Endothelial cell of umbilical vein (primary cell): Measurements from ENCODE around the gene ZDHHC6. TPM values are rescaled to one million over a fixed set of nuclear protein-coding genes. Genes with fewer than 3 reads are reported as not detected.

ENCODE experiments used
- BruUV-seq: library from RNA; stranded (reverse); fragments of 400-500 nt; replicated peaks from 2 replicates; lab custom pipeline; 2021; lab: Mats Ljungman, UMichigan
- CTCF ChIA-PET: fragments of 300-600, 350-600 bp; sonication (Branson Sonifier 250); formaldehyde crosslinking; loops from one replicate; lab custom pipeline; 2021; ENCODE audit warnings: antibody characterized with exemption, inconsistent platforms; lab: Charles Lee
- POLR2A ChIA-PET: fragments of 300-600, 350-600 bp; sonication (Branson Sonifier 250); formaldehyde crosslinking; loops from one replicate; lab custom pipeline; 2021; ENCODE audit warnings: antibody characterized with exemption, inconsistent platforms; lab: Charles Lee
- DNase-seq: peaks from one replicate; pipeline ENCODE4 v3.0.0-alpha.2; 2011; ENCODE audit warnings: low read depth, low spot score
- FAIRE-seq: peaks from 2 replicates; lab custom pipeline; 2011; peaks lifted over from hg19 to GRCh38; lab: Jason Lieb, UNC
- H2AFZ ChIP-seq: 2 replicates; pipeline ENCODE4 v1.6.0; 2012; ENCODE audit warnings: low read depth, low read length, control low read depth, inconsistent platforms
- H3K27ac ChIP-seq: 2 replicates; pipeline ENCODE4 v1.5.1; 2011; ENCODE audit warnings: low read depth, mild to moderate bottlenecking, control low read depth, low read length, moderate library complexity; ENCODE audit not compliant: insufficient read depth
- H3K27me3 ChIP-seq, 2 experiments: 2 replicates each; pipeline versions ENCODE4 v1.6.0 to v1.6.1; 2011; ENCODE audit warnings: low read length in 2 of 2, mixed read lengths in 1 of 2; ENCODE audit not compliant: control insufficient read depth in 2 of 2, insufficient read depth in 2 of 2
- H3K36me3 ChIP-seq, 2 experiments: 2 replicates in 1 of 2; 3 replicates in 1 of 2; pipeline ENCODE4 v1.5.1; 2011; ENCODE audit warnings: low read length in 2 of 2, mild to moderate bottlenecking in 1 of 2, moderate library complexity in 1 of 2; ENCODE audit not compliant: control insufficient read depth in 2 of 2, insufficient read depth in 2 of 2; ENCODE audit errors: extremely low read depth in 1 of 2
- H3K4me1 ChIP-seq: 3 replicates; pipeline ENCODE4 v1.5.1; 2011; ENCODE audit warnings: mild to moderate bottlenecking, low read length; ENCODE audit not compliant: control insufficient read depth, insufficient read depth; ENCODE audit errors: extremely low read depth
- H3K4me2 ChIP-seq: 2 replicates; pipeline ENCODE4 v1.6.1; 2011; ENCODE audit warnings: low read length, control low read depth, mixed read lengths; ENCODE audit not compliant: insufficient read depth
- H3K4me3 ChIP-seq, 3 experiments: fragments of 200-600 bp in 1 of 3; sonication (generic), shearing (Covaris generic) in 1 of 3; replicated peaks in 1 of 3; 2 replicates each; pipeline ENCODE4 v1.5.1; 2011 to 2016; ENCODE audit warnings: control low read depth in 3 of 3, low read length in 3 of 3, mild to moderate bottlenecking in 2 of 3, inconsistent platforms in 1 of 3, low read depth in 1 of 3, moderate library complexity in 1 of 3; ENCODE audit not compliant: insufficient read depth in 1 of 3
- H3K79me2 ChIP-seq: 2 replicates; pipeline ENCODE4 v1.6.0; 2012; ENCODE audit warnings: low read length, inconsistent platforms; ENCODE audit not compliant: control insufficient read depth, insufficient read depth
- H3K9ac ChIP-seq: replicated peaks from 2 replicates; pipeline ENCODE3; 2011; ENCODE audit warnings: low read length, control low read depth; ENCODE audit not compliant: insufficient read depth; ENCODE audit errors: extremely low read depth
- H3K9me1 ChIP-seq: replicated peaks from 3 replicates; pipeline ENCODE4 v1.6.0; 2011; ENCODE audit warnings: mild to moderate bottlenecking, low read length; ENCODE audit not compliant: control insufficient read depth, insufficient read depth; ENCODE audit errors: extremely low read depth
- H3K9me3 ChIP-seq: replicated peaks from 2 replicates; pipeline ENCODE4 v1.5.1; 2012; ENCODE audit warnings: low read length, inconsistent platforms; ENCODE audit not compliant: control insufficient read depth, insufficient read depth
- H4K20me1 ChIP-seq: replicated peaks from 2 replicates; pipeline ENCODE3; 2011; ENCODE audit warnings: mild to moderate bottlenecking, low read length; ENCODE audit not compliant: control insufficient read depth, insufficient read depth; ENCODE audit errors: extremely low read depth
- CTCF ChIP-seq, 2 donors: IDR thresholded peaks; 1 replicate in 1 of 2; 2 replicates in 1 of 2; pipeline ENCODE4 v1.5.1; 2011; ENCODE audit warnings: low read length in 2 of 2, mild to moderate bottlenecking in 2 of 2, moderate library complexity in 2 of 2, control low read depth in 1 of 2, inconsistent platforms in 1 of 2, low read depth in 1 of 2; ENCODE audit not compliant: insufficient read depth in 1 of 2; ENCODE audit errors: extremely low read depth in 1 of 2
- EZH2 ChIP-seq: IDR thresholded peaks from 2 replicates; pipeline ENCODE4 v1.6.1; 2012; ENCODE audit warnings: borderline replicate concordance, low read depth, mild to moderate bottlenecking, moderate library complexity, low read length, inconsistent platforms; ENCODE audit not compliant: severe bottlenecking
- FOS ChIP-seq: IDR thresholded peaks from 2 replicates; pipeline ENCODE4 v1.6.1; 2011; ENCODE audit warnings: mild to moderate bottlenecking, low read length, moderate library complexity, borderline replicate concordance; ENCODE audit not compliant: insufficient read depth
- GATA2 ChIP-seq: IDR thresholded peaks from 2 replicates; pipeline ENCODE4 v1.7.0; 2011; ENCODE audit warnings: low read depth, mild to moderate bottlenecking, moderate library complexity, mixed read lengths, low read length; ENCODE audit not compliant: insufficient read length, insufficient read depth
- JUN ChIP-seq: IDR thresholded peaks from 2 replicates; pipeline ENCODE4 v1.6.1; 2011; ENCODE audit warnings: borderline replicate concordance, low read depth; ENCODE audit not compliant: insufficient read length, insufficient read depth
- MAX ChIP-seq: IDR thresholded peaks from 2 replicates; pipeline ENCODE4 v1.6.1; 2011; ENCODE audit not compliant: insufficient read depth, insufficient read length
- MYC ChIP-seq: IDR thresholded peaks from one replicate; pipeline ENCODE4 v1.6.1; 2011; ENCODE audit warnings: mild to moderate bottlenecking, low read depth, low read length
- POLR2A ChIP-seq: IDR thresholded peaks from 2 replicates; pipeline ENCODE4 v1.6.1; 2012; ENCODE audit warnings: low read depth, mild to moderate bottlenecking, control low read depth, low read length
- POLR2AphosphoS5 ChIP-seq: IDR thresholded peaks from 2 replicates; pipeline ENCODE4 v1.6.1; 2012; ENCODE audit warnings: low read depth, mild to moderate bottlenecking, control low read depth, low read length, moderate library complexity; ENCODE audit not compliant: insufficient read depth
- dilution Hi-C: fragments of 300-500 bp; cut with MboI; formaldehyde crosslinking; loops from one replicate; pipeline ENCODE4 v1.15.0; 2019; ENCODE audit warnings: low sequenced_read_pairs; ENCODE audit not compliant: extremely low pct_ligation_motif_present
- intact Hi-C: fragments of 100-400 bp; cut with micrococcal nuclease; formaldehyde crosslinking; loops from one replicate; pipeline ENCODE4 v1.10.0; 2022
- polyA plus RNA-seq, 4 experiments: library from polyadenylated mRNA; depleted of rRNA in 3 of 4; stranded (reverse) in 3 of 4; unstranded in 1 of 4; fragments of >200 nt; gene quantifications; 2 replicates each; pipeline versions ENCODE4 v1.2.1 to v1.2.3, GENCODE V29; 2011 to 2012; ENCODE audit warnings: missing spikeins in 1 of 4
- total RNA-seq: library from RNA; stranded (reverse); gene quantifications from 2 replicates; pipeline ENCODE4 v1.2.3, GENCODE V29; 2021

The ZDHHC6 gene
- total and polyA plus RNA-seq, 2 donors (not counting 3 experiments of a cell fraction or from before 2014, with no cell fraction given), result 21.6 to 41.9 TPM

- intact Hi-C loops, result no loop called here
- no peak for FAIRE-seq
- no peak overlapping the region for H3K4me2 ChIP-seq
- no peak overlapping the region for H3K4me3 ChIP-seq
- no peak overlapping the region for H3K9ac ChIP-seq
- peaks cover 10% of the 10 kb centered on the region for H3K4me1 ChIP-seq
- no peak for DNase-seq
- ChIA-PET CTCF (interaction anchor here (0.7 kb wide), 3 partner anchors 16 to 100 kb away, joined by 3 read pairs; no protein-coding TSS in a partner anchor), POLR2A (no interaction called here)
- H3K27ac ChIP-seq, result no peak overlapping the region
- H2AFZ ChIP-seq, result no peak overlapping the region
- H3K9me1 ChIP-seq, result no peaks in the 10 kb centered on the region
- TF ChIP-seq POLR2AphosphoS5, result no peak
- TF ChIP-seq MYC, result no peak
- no peak for TF ChIP-seq EZH2
- TF ChIP-seq GATA2, result no peak
- TF ChIP-seq CTCF (IDR thresholded peaks at IDR 0.05; ENCODE audit: extremely low read depth in 1 of 2, insufficient read depth in 1 of 2, low read depth in 1 of 2, low read length in 2 of 2), result no peak
- TF ChIP-seq MAX, result no peak
- no peak for TF ChIP-seq JUN
- TF ChIP-seq FOS, result no peak
- TF ChIP-seq POLR2A, result no peak
- H4K20me1 ChIP-seq, result no peaks in the 10 kb centered on the region
- dilution Hi-C loops, result no loop called here
- no TSS peak for BruUV-seq
- no peaks in the 10 kb centered on the region for H3K79me2 ChIP-seq
- H3K27me3 ChIP-seq, result no peaks in the 10 kb centered on the region
- H3K9me3 ChIP-seq, result no peaks in the 10 kb centered on the region
- H3K36me3 ChIP-seq, result no peaks in the 10 kb centered on the region
Measured at GRCh38 chr10:112409299-112409698, 37.4 kb downstream of the ZDHHC6 start.
